GM21381 (cell line): ENCODE results near the gene ACOXL.

Source experiments
- ATAC-seq: cut with Tn5 transposase; IDR thresholded peaks from one replicate; pipeline ENCODE4 v1.9.1; 2021; ENCODE audit warnings: mild to moderate bottlenecking, moderate library complexity; ENCODE audit not compliant: unreplicated experiment

The ACOXL gene

GRCh38 chr2:110872521-110872920, 140.1 kb downstream of the ACOXL start:
- ATAC-seq: no peak

GRCh38 chr2:110873056-110873502, 140.7 kb downstream of the ACOXL start:
- ATAC-seq: no peak

GRCh38 chr2:110873597-110874452, 141.5 kb downstream of the ACOXL start:
- no peak for ATAC-seq

- peak; percentile 37 for ATAC-seq
Measured at GRCh38 chr2:110874453-110875383, 142.3 kb downstream of the ACOXL start.

GRCh38 chr2:110875384-110875725, 143.0 kb downstream of the ACOXL start:
- ATAC-seq: peak; percentile 36

- no peak for ATAC-seq
Measured at GRCh38 chr2:110876167-110876999, 144.0 kb downstream of the ACOXL start.

GRCh38 chr2:110877031-110877827, 144.9 kb downstream of the ACOXL start:
- ATAC-seq: no peak

GRCh38 chr2:110878150-110878549, 145.8 kb downstream of the ACOXL start:
- ATAC-seq: no peak

- peak; percentile 88 for ATAC-seq
Measured at GRCh38 chr2:110881908-110882307, 149.5 kb downstream of the ACOXL start.

GRCh38 chr2:110883406-110883805, 151.0 kb downstream of the ACOXL start:
- ATAC-seq: no peak

- ATAC-seq: no peak
Measured at GRCh38 chr2:110885256-110885655, 152.9 kb downstream of the ACOXL start.

GRCh38 chr2:110886826-110887573, 154.6 kb downstream of the ACOXL start:
- no peak for ATAC-seq

- ATAC-seq: no peak
Measured at GRCh38 chr2:110888411-110888810, 156.0 kb downstream of the ACOXL start.

- no peak for ATAC-seq
Measured at GRCh38 chr2:110891626-110892025, 159.3 kb downstream of the ACOXL start.

- ATAC-seq: no peak
Measured at GRCh38 chr2:110896226-110896625, 163.9 kb downstream of the ACOXL start.

GRCh38 chr2:110897966-110898365, 165.6 kb downstream of the ACOXL start:
- no peak for ATAC-seq

- no peak for ATAC-seq
Measured at GRCh38 chr2:110900191-110900590, 167.8 kb downstream of the ACOXL start.

GRCh38 chr2:110903548-110903947, 171.2 kb downstream of the ACOXL start:
- no peak for ATAC-seq

GRCh38 chr2:110904116-110904778, 171.9 kb downstream of the ACOXL start:
- ATAC-seq: no peak
